Gastrocnemius medialis (tissue), 4 donors: Measurements from ENCODE around the gene MYO7A. TPM values are rescaled to one million over a fixed set of nuclear protein-coding genes. Genes with fewer than 3 reads are reported as not detected.

Experiments
- ATAC-seq, 2 donors: fragments of 150-250 bp; one replicate each; pipeline ENCODE4 v1.9.1; 2016
- DNase-seq, 2 donors: peaks; one replicate each; pipeline ENCODE4 v3.0.0-alpha.2; 2019
- H3K27ac ChIP-seq, 4 donors: fragments of 200-600 bp; sonication (generic); 1 replicate in 1 of 4; 2 replicates in 3 of 4; pipeline ENCODE4 v1.5.1; 2016 to 2018; ENCODE audit warnings: mild to moderate bottlenecking in 2 of 4, moderate library complexity in 1 of 4
- H3K27me3 ChIP-seq, 3 donors: fragments of 200-600 bp; sonication (generic) in 2 of 3; 1 replicate in 1 of 3; 2 replicates in 2 of 3; pipeline versions ENCODE4 v1.5.1 to v1.6.0; 2016 to 2019; ENCODE audit warnings: mild to moderate bottlenecking in 1 of 3, moderate library complexity in 1 of 3
- H3K36me3 ChIP-seq, 2 donors: fragments of 200-600 bp; sonication (generic) in 1 of 2; one replicate each; pipeline ENCODE4 v1.5.1; 2017 to 2018
- H3K4me1 ChIP-seq, 2 donors: fragments of 200-600 bp; sonication (generic) in 1 of 2; one replicate each; pipeline ENCODE4 v1.5.1; 2016 to 2017; ENCODE audit warnings: mild to moderate bottlenecking in 2 of 2
- H3K4me3 ChIP-seq, 4 donors: fragments of 200-600 bp; sonication (generic) in 3 of 4; 1 replicate in 1 of 4; 2 replicates in 3 of 4; pipeline ENCODE4 v1.5.1; 2016 to 2019; ENCODE audit warnings: mild to moderate bottlenecking in 2 of 4
- H3K9me3 ChIP-seq, 3 donors: fragments of 200-600 bp; sonication (generic) in 2 of 3; 1 replicate in 1 of 3; 2 replicates in 2 of 3; pipeline ENCODE4 v1.5.1; 2016 to 2019
- CTCF ChIP-seq, 5 experiments: fragments of 450-650 bp in 3 of 5; fragments of 200-600 bp in 2 of 5; sonication (generic) in 2 of 5; IDR thresholded peaks in 4 of 5; conservative IDR thresholded peaks in 1 of 5; 1 replicate in 4 of 5; 2 replicates in 1 of 5; pipeline ENCODE4 v1.5.1; 2016 to 2019; ENCODE audit warnings: antibody characterized with exemption in 5 of 5, mild to moderate bottlenecking in 3 of 5, moderate library complexity in 3 of 5
- POLR2A ChIP-seq, 2 donors: fragments of 450-650 bp; IDR thresholded peaks; one replicate each; pipeline ENCODE4 v1.6.1; 2017; ENCODE audit warnings: antibody characterized with exemption in 2 of 2, mild to moderate bottlenecking in 2 of 2, moderate library complexity in 2 of 2
- in situ Hi-C, 4 donors: fragments of 200-750 bp; cut with MboI; loops; one replicate each; pipeline versions ENCODE4 v1.15.0 to v1.8.0; 2017; ENCODE audit warnings: low sequenced_read_pairs in 4 of 4
- intact Hi-C: fragments of 100-400 bp; cut with DNase I; formaldehyde crosslinking; loops from one replicate; pipeline ENCODE4 v1.15.1; 2023; ENCODE audit warnings: low total_unique reads
- total RNA-seq, 4 donors: library from RNA; depleted of rRNA; stranded (reverse); fragments of >200 nt; gene quantifications; one replicate each; pipeline versions ENCODE4 v1.1.0 to v1.2.3, GENCODE V29; 2016

Gene MYO7A
- total RNA-seq, 4 donors from 2014 or later: 1.6 to 3.5 (median 2.1) TPM

DNA sequence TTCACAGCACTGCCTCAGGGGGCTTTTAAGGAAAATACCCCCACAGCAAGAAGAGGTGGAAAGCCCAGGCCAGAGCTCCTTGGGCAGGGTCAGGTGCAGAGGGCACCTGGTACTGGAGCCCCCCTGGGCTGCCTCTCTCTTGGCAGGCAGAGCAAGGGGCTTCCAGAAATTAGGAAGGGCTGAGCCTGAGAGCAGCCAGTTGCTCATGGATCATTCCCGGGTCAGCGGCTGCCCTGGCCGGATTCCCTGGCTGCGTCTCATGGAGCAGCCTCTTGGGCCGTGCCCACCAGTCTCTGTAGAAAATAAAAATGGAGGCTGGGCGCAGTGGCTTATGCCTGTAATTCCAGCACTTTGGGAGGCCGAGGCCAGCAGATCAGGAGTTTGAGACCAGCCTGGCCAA is 35.7 kb upstream of the MYO7A start:
- Histone ChIP-seq H3K4me1 (no peaks in the 10 kb centered on the region), H3K27me3 (no peaks in the 10 kb centered on the region), H3K4me3 (no peak overlapping the region), H3K27ac (no peak overlapping the region), H3K9me3 (no peaks in the 10 kb centered on the region), H3K36me3 (no peaks in the 10 kb centered on the region)
- TF ChIP-seq CTCF (IDR thresholded peaks at IDR 0.05 in 4 of 5, conservative IDR thresholded peaks at IDR 0.05 in 1 of 5) (no peak), POLR2A (IDR thresholded peaks at IDR 0.05) (no peak)
- ATAC-seq (no peak), DNase-seq (no peak)
- intact Hi-C loops: no loop called here
- in situ Hi-C loops: loop anchor here (5.0 to 10.0 kb wide), 3 partner anchors 40 to 48 kb away; no protein-coding TSS in a partner anchor

DNA sequence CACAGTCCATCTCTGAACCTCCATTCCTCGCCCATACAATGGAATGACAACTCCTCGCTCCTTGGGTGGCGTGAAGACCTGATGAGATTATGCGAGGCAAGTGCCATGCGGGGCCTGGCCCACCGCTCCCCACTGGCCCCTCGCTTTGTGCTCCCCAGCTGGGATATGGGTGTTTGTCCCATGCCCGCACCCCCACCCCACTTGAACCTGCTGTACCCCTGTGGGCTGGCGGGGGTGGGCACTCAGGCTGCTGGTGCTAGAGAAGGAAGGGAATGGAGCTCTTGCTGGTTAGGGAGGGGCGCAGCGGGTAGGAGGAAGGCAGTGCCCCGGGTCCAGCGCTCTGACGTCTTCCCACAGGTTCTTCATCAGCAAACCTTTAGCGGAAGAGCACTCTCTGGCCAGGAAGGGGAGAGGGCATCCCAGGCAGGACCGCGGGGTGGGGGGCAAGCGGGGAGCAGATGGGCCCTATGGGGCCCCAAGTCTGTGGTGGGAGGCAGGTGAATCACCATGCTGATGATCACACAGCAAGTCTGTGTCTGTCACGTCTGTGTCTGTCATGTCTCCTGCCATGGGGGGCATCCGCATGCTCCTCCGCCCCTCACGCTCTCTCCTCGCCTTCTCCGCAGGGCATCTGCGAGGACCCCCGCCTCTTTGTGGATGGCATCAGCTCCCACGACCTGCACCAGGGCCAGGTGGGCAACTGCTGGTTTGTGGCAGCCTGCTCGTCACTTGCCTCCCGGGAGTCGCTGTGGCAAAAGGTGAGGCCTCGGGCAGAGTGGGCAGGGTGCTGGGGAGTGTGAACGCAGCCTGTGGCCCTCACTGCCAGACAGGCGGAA is 34.8 kb upstream of the MYO7A start:
- no peak overlapping the region for H3K27ac ChIP-seq
- no peak for DNase-seq

GRCh38 chr11:77093987-77094840 is 33.8 kb upstream of the MYO7A start:
- DNase-seq: no peak
- H3K27ac ChIP-seq: no peak overlapping the region
- no peaks in the 10 kb centered on the region for H3K9me3 ChIP-seq
- H3K27me3 ChIP-seq: no peaks in the 10 kb centered on the region
- no peak for TF ChIP-seq POLR2A (IDR thresholded peaks at IDR 0.05)
- TF ChIP-seq CTCF (IDR thresholded peaks at IDR 0.05 in 4 of 5, conservative IDR thresholded peaks at IDR 0.05 in 1 of 5): no peak
- no peaks in the 10 kb centered on the region for H3K4me1 ChIP-seq
- in situ Hi-C loops (loop anchor here (5.0 to 10.0 kb wide), 3 partner anchors 42 to 49 kb away; no protein-coding TSS in a partner anchor), intact Hi-C loops (no loop called here)
- ATAC-seq: no peak
- H3K36me3 ChIP-seq: no peaks in the 10 kb centered on the region
- H3K4me3 ChIP-seq: no peak overlapping the region

More for the DNA sequence above, 34.8 kb upstream of the MYO7A start:
- H3K4me1 ChIP-seq: no peaks in the 10 kb centered on the region
- in situ Hi-C loops (loop anchor here (5.0 to 10.0 kb wide), 3 partner anchors 41 to 48 kb away; no protein-coding TSS in a partner anchor), intact Hi-C loops (no loop called here)
- no peak overlapping the region for H3K4me3 ChIP-seq
- no peaks in the 10 kb centered on the region for H3K9me3 ChIP-seq
- no peaks in the 10 kb centered on the region for H3K36me3 ChIP-seq
- H3K27me3 ChIP-seq: no peaks in the 10 kb centered on the region
- no peak for ATAC-seq
- TF ChIP-seq CTCF (IDR thresholded peaks at IDR 0.05 in 4 of 5, conservative IDR thresholded peaks at IDR 0.05 in 1 of 5): no peak
- no peak for TF ChIP-seq POLR2A (IDR thresholded peaks at IDR 0.05)

- intact Hi-C loops: no loop called here
- no peak for DNase-seq
- no peaks in the 10 kb centered on the region for H3K4me1 ChIP-seq
- no peaks in the 10 kb centered on the region for H3K27me3 ChIP-seq
- H3K4me3 ChIP-seq: no peak overlapping the region
- H3K36me3 ChIP-seq: no peaks in the 10 kb centered on the region
- ATAC-seq: no peak
- in situ Hi-C loops: loop anchor here (5.0 to 10.0 kb wide), 3 partner anchors 43 to 50 kb away; no protein-coding TSS in a partner anchor
- no peaks in the 10 kb centered on the region for H3K9me3 ChIP-seq
- no peak overlapping the region for H3K27ac ChIP-seq
- TF ChIP-seq POLR2A (IDR thresholded peaks at IDR 0.05) (no peak), CTCF (IDR thresholded peaks at IDR 0.05 in 4 of 5, conservative IDR thresholded peaks at IDR 0.05 in 1 of 5) (no peak)
These were observed 33.1 kb upstream of the MYO7A start for GRCh38 chr11:77094841-77095365.
